Measurements from ENCODE around the gene SAMD10.

DNA sequence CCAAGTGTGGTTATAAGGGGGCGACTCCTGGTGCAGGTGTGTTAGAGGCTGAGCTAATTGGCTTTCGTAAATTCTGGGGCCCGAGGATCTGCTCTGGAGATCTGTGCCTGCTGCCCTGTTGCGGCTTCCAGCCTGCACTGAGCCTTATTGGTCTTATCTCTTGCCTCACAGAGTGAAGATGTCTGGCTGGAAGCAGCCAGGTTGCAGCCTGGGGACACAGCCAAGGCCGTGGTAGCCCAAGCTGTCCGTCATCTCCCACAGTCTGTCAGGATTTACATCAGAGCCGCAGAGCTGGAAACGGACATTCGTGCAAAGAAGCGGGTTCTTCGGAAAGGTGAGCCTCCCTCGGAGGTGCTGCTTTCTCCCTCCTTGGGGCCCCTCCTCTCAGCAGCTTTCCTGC, 21.5 kb upstream of the SAMD10 start:
- TF ChIP-seq, protein P1, sequence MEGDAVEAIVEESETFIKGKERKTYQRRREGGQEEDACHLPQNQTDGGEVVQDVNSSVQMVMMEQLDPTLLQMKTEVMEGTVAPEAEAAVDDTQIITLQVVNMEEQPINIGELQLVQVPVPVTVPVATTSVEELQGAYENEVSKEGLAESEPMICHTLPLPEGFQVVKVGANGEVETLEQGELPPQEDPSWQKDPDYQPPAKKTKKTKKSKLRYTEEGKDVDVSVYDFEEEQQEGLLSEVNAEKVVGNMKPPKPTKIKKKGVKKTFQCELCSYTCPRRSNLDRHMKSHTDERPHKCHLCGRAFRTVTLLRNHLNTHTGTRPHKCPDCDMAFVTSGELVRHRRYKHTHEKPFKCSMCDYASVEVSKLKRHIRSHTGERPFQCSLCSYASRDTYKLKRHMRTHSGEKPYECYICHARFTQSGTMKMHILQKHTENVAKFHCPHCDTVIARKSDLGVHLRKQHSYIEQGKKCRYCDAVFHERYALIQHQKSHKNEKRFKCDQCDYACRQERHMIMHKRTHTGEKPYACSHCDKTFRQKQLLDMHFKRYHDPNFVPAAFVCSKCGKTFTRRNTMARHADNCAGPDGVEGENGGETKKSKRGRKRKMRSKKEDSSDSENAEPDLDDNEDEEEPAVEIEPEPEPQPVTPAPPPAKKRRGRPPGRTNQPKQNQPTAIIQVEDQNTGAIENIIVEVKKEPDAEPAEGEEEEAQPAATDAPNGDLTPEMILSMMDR (IDR thresholded peaks at IDR 0.05) = no peak
- no peak for TF ChIP-seq POLR2A (IDR thresholded peaks at IDR 0.05)

Data from testis (tissue), 2 donors.